GM18502 (cell line): ENCODE measurements around the gene MYO18A.
"Not testable (repeated sequence)": the region's sequence is repeated elsewhere in the genome, so short reads cannot be mapped to it uniquely, and the experiment has no call there.

Experiments used
- ATAC-seq: cut with Tn5 transposase; IDR thresholded peaks from one replicate; pipeline ENCODE4 v1.9.1; 2021; ENCODE audit warnings: mild to moderate bottlenecking; ENCODE audit not compliant: unreplicated experiment, poor library complexity

The MYO18A gene

DNA sequence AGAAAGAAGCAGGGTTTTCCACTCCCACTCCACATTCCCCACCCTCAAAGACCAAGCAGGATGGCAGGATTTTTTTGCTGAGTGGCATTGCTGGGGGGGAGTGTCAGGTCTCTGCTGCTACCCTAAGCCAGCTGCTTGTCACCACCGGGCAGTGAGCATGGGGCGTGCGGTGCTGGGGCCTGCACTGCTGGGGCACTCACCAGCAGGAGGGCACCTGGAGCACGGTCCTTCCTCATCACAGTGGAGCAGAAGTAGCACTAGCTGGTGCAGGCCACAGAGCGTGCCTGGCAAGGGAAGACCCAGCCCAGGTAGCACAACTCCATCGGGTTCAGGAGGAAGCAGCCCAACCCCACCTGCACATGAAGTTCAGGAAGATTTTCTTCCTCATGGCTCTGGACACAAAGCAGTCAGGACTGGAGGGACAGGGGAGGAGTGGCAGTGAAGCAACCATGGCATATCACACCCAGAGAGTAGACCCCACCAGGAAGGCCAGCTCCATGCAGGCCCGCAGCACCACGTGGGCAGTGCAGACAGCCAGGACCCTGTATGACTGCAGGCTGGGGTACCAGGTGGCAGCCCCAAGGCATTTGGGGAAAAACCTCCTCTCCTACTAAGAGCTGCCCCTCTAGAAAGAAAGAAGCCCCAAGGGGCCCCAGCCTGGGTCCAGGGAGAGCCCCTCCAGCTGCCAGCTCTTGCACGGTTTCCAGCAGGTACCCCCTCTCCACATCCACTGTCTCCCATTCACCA, 16.7 kb upstream of the MYO18A start:
- no peak for ATAC-seq

DNA sequence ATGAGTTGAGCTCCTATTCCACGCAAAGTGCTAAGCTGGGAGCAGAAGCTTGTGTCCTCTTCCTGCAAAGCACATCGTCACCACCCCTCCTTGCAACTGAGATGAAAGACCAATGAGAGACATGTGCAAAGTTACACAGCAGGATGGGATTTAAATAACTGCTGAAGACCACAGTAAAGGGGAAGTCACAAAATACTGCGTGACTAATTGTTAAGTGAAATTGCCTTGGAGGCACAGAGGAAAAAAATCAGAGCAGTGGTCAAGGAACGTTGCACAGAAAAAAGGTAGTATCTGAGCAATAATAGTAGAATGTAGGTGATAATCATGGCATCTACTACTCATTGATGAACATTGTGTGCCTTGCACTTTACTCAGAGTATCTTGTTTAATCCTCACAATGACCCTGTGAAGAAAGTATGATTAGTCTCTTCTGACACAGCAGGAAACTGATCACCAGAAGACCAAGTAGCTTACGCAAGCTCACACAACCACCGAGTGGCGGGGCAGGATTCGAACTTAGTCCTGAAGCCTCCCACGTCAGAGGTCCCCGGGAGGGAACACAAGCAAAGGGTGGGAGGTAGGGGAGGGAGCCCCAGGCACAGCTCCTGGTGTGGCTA, 15.4 kb upstream of the MYO18A start:
- ATAC-seq, result no peak

DNA sequence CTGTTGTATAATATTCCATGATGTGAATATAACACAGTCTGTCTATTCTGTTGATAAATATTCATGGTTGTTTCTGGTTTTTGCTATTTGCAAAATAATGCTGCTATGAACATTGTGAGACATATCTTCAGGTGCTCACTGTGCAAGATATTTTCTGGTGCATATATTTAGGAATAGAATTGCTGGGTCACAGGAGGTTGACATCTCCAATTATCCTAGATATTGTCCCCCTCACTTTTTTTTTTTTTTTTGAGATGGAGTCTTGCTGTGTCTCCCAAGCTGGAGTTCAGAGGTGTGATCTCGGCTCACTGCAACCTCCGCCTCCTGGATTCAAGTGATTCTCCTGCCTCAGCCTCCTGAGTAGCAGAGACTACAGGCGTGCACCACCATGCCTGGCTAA, 14.5 kb upstream of the MYO18A start:
- no peak for ATAC-seq

DNA sequence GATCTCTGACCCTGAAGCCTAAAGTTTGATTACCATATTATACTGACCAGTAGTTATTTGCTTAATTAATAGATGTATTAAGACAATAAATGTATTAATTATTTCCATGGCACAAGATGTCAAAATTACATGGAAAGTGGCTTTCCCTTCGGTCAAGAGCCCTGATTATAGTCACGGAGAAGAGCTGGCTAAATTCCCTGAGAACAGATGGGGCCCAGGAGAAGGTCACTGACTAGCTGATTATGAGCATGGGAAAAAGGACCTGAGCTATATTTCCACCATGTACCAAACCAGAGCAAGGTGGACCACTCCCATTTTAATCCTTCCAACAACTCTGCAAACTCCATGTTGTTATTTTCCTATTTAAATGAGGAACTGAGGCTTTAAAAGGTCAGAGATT, 12.9 kb upstream of the MYO18A start:
- ATAC-seq, result no peak

DNA sequence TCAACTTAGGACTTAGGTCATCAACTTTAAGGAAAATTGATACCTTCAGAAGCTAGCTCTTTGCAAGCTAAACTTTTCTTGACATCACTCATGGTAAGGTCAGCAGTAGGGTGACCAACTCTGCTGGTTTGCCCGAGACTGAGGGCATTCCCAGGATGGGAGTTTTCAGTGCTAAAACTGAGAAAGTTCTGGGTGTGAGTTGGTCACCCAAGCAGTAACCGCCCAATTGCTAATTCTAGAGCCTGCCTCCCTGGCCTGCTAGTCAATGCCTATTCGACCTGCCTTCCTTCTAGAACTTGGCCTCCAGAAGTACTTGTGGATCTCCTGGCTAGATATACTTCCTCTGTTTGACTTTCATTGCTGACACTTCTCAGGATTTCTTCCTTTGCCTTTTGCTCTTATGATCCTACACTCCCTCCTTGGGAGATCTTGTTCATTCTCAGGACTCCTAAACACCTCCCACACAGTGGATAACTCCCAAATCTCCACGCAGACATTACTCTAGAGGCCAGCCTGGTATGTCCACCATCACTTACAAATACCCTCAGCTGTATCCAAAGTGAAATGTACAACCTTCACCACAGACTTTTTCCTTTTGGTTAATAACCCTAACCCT, 10.5 kb upstream of the MYO18A start:
- ATAC-seq, result no peak

DNA sequence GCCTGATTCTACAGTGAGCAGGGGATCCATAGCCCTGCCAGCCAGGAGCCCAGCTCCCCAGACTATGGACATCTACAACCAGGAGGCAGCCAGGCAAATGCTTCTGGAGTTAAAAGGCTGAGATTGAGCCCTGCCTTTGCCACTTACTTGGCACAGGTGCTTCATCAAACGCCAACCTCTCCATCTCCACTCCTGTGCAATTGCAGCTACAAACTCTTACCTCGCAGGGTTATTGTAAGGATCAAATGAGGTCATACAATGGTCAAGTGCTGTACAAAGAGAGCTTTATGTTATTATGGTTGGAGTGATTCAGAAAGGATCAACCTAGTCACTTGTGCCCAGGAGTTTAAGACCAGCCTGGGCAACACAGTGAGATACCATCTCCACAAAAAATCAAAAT, 9.8 kb upstream of the MYO18A start:
- ATAC-seq, result no peak

DNA sequence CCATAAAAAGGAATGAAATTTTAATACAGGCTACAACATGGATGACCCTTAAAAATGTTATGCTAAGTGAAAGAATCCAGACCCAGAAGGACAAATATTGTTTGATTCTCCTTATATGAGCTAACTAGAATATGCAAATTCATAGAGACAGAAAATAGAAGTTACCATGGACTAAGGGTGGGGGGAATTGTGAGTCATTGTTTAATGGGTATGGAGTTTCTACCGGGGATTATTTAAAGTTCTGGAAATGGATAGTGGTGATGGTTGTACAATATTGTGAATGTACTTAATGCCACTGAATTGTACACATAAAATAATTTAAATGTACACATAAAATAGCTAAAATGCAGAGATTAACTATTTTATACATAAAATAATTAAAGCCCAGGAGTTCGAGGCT, 9.2 kb upstream of the MYO18A start:
- ATAC-seq, result no peak

DNA sequence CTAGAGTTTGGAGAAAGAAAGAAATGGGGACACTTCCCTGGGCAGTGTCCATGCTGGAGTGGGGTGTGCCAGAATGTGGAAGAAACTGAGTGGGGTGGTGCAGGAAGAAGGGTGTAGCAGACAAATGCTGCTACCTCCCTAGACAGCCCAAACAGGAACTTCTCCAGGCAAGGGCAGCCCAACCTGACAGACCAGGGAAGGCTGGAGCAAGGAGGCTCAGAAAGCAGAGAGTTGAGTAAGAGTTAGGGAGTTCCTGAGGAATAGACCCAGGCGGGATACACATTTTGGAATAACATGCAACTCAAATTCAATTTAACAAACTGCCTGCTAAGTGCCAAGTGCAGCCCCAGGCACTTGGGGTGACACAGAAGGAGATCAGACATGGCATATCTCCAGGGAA, 1.0 kb upstream of the MYO18A start:
- ATAC-seq, result no peak

DNA sequence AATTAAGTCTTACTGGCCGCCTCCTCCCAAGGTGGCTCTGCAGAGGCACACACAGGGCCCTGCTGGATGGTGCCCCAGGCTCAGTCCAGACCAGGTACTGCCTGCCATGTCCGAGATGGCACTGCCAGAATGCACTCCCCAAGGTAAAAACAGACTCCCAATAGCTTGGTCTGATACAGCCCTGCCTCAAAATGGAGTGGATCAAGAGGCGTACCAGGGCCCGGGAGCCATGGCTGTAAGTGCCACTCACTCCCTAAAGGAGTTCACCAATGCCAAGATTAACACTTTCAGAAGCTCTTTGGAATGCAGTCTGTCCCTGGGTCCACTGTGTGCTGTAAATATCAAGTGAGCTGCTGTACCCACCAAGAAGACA, 576 bp upstream of the MYO18A start:
- no peak for ATAC-seq

DNA sequence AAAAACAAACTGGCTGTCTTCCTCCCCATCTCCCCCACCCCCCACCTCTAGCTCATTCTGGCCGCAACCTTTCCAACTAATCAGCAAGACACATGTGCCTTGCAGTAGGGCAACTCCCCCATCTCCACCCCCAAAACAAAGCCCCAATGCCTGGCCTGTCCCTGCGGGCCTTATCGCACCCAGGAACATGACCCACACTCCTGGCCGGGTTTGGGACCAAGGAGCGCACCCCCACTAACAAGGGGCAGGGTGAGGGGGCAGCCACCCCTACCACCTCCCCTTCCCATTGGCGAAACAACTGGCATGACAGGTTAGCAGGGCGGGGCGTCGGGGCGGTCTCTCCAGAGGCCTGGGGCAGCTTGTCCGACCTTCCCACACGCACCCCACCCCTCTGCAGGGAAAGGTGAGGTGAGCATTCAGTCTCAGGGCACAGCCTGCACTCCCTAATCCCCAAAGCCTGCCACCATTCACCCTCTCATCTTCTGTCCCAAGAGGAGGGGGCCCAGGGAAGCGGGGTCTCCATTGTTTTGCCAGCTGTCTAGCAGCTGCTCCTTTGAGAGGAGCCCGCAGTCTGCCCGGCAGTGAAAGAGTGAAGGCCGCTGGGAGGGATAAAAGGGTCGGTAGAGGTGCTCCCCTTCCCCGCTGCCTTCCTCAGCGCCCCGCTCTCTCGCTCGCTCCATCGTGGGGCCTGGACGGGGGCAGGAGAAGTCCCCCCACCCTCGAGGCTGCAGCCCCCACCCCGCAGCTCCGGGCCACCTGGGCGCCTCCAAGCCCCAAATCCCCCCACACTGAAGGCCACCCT, 765 bp downstream of the MYO18A start:
- no peak for ATAC-seq

DNA sequence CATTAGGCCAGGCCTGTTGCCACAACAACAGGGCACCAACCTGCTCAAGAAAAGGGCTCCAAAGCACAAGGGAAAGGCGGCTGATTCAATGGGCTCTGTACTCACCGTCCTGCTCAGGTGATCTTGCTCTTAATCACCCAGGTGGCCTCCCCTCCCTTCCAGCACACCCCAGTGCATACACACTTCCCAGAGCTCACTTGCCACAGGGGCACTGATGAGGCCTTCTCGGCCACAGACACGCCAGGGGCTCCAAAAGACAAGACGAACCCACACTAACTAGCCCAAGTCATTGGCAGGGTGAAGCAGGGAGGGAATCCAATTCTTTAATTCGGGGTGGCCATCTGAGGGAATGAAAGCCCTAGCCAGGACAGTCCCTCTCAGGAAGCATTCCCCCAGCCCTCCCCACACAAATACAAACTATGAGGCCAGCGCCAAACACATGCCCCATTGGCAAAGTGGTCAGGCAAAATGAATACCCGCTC, 1.4 kb downstream of the MYO18A start:
- ATAC-seq, result no peak

DNA sequence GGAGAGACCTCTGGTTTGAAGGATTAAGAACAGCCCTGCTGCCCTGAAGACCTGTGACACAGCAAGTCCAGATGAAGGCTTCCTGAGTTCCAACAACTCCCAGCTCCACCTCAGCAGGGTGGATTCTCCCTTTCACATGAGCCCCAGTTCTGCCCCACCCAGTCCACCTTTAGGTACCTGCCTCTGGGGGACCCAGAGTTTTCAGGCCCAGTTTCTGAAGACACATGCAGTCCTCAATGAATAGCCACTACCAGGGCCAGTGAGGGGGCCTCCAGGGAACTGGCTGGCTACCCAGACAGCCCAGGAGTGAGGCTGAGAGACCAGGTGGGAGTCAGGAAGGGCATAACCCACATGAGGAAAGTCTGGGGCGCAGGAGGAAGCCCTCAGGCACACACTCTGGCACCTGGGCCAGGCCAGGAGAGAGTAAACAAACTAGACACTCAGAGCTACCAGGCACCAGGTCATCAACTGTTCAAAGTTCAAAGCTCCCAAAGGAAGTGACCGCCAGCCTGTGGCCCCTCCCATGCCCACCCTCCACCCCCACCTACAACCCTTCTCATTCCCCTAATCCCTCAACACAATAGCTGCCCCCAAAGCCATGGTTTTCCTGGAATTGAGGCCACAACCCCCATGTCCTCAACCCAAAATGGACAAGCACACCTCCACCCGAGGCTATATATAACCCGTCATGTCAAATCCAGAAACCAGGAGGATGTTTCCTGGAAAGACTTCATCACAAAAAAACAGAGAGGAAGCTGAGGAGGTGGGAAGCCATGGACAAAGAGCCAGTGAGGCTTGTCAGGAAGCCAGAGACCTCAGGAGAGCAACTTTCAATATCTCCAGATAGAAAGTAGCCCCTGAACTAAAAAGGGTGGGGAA, 2.1 kb downstream of the MYO18A start:
- ATAC-seq, result no peak

DNA sequence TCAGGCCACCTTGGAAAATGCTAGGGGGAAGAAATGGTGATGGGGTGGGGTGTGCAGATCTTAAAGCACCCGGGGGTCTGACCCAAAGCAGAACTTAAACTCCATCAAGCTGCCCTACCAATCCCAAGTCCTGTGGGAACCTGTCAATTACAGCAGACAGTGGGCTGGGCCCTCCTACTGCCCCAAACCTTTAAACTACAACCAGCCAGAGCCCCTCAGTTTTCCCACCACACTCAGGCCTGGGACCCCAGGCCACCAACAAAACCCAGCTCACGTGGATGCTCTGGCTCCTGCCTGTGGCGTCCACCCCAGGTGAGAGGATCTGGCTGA, 2.7 kb downstream of the MYO18A start:
- no peak for ATAC-seq

DNA sequence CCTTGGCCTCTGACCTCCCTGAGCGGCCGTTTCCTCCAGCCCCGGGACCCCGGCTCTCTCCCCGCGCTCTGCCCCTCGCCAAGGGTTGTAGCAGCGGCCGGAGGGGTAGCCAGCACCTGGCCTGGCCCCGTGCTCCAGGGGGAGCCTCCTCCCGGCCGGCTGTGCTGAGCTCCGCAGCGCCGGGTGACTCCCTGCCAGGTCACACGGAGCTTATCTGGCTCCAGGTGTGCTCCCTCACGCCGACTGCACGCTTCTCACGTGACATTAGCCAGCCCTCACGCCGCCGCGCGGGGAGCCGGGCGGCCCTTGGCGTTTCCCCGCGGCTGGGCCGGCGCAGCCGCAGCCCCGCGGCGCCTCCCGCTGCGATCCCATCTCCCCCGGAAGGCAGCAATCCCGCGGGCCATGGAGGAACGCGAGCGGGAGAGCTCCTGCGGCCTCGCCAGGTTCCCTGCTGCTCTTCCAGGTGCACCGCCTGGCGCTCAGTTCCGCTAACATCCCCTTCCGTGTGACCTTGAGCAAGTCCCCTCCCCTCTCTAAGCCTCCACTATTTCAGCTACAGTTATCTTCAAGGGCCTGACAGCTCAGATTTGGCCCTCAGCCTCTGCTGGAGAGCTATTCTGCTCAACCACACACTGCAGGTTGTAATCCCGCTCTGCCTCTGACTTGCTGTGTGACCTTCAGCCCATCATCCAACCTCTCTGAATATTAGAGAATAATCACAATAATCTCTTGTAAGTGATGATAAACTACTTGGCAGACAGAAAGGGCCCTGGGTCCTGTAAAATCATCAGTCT, 3.4 kb downstream of the MYO18A start:
- ATAC-seq, result no peak

DNA sequence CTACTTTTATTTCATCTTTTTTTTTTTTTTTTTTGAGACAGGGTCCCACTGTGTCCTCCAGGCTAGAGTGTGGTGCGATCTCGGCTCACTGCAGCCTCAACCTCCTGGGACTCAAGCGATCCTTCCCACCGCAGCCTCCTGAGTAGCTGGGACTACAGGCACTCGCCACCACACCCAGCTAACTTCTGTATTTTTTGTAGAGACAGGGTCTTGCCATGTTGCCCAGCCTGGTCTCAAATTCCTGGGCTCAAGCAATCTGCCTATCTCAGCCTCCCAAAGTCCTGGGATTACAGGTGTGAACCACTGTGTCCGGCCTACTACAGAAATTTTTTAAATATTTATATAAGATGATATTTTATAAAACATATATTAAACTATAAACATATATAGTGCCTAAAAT, 4.8 kb downstream of the MYO18A start:
- no peak for ATAC-seq

DNA sequence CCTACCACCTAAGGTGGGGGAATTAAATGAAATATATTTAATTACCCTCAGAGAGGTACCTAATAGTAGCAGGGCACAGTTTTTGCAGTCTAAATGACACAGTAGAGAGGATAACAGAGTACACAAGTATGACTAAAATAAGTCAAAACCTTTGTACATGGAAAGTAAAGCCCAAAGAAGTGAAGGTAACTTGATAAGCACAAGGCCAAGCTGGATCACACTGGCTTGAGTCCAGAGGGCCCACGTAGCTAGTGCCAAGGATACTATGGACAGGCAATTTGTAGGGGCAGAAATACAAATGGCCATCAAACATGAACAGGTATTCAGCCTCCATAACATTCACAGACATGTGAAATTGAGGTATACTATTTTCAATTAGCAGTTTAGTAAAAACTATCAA, 7.6 kb downstream of the MYO18A start:
- ATAC-seq, result no peak

DNA sequence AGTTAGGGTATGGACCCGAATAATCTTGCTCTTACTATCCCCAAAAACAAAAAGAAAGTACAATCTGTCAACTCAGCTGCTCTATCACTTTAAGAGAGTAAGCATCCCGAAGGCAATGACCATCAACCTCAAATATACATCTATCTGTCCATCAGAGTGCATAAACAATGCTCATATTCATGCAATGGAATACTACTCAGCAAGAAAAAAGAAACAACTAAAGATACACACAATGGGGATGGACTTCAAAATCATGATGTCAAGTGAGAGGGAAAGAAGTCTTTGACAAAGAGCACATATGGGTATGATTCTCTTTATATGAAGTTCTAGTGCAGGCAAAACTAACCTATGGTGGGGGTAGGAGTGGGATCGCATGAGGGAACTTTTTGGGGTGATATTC, 9.5 kb downstream of the MYO18A start:
- no peak for ATAC-seq

DNA sequence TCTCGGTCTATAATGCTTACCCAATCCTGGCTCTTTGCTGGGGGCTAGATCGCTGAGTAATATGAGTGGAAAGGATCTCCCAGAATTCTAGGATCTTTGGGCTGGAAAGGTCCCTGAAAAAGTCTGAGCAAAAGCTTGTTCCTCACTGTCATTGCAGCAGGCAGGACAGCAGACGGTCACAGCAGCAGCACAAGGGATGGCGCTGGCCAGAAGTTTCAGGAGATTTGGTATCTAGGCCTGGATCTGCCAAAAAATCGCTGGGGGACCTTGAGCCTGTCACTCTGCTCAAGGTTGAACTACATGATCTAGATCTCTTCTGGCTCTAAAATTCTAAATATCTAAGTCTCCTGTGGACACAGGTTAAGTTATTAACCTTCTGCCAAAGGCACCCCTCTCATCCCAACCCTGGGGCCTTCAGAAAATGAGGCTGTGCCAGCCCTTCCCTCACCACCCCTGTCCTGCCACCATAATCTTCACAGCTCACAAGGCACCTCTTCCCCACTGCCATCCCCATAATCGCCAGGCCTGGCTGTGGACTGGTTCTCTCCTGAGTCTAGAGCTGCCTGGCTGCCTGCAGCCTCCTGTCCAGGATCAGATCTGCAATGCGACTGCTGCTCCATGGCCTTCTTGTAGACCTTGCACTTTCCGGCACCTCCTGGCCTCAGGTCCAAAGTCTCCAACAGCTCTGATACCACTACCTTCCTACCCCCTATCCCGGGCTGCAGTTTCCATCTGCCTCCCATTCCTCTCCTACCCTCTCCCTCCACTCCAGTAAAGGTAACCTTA, 10.2 kb downstream of the MYO18A start:
- no peak for ATAC-seq

DNA sequence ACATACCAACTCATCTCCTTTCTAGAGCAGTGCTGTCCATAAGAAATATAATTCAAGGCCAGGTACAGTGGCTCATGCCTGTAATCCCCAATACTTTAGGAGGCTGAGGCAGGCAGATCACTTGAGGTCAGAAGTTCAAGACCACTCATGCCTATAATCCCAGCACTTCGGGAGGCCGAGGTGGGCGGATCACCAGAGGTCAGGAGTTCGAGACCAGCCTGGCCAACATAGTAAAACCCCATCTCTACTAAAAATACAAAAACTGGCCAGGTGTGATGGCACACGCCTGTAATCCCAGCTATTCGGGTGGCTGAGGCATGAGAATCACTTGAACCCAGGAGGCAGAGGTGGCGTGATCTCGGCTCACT, 11.5 kb downstream of the MYO18A start:
- ATAC-seq, result not testable (repeated sequence)
